ENCODE measurements around the gene PIK3IP1.

- TF ChIP-seq CTCF (IDR thresholded peaks at IDR 0.05) = no peak
- TF ChIP-seq POLR2A (IDR thresholded peaks at IDR 0.05) = peak; percentile 65 to 80
Observed at GRCh38 chr22:31248138-31248745, 44.0 kb downstream of the PIK3IP1 start.
